ENCODE measurements around the gene PIK3R6.

The PIK3R6 gene

DNA sequence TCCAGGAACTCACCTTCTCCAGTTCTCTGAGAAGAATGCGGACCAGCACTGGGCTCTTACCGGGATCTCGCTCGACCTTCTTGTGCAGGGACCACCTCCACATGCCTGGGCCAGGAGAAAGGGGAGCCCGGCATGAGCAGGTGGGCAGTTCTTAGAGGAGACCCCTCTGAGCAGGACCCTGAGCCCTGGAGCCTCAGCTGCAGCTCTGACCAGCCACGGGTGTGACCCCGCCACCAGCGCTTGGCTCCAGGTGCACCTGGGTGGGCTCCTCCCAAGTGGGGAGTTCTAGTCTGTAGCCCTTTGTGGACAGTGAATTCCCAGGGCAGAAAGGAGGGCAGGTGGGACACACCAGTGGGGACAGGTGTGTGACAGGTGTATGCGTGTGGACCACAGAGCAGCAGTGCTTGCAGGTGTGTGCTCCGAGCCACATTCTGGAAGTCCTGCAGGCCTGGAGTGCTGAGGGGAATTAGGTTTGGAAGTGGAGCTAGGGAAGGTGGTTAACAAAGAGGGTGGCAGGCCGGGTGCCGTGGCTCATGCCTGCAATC lies 28.9 kb downstream of the PIK3R6 start:
- no peak for TF ChIP-seq EZH2phosphoT487 (IDR thresholded peaks at IDR 0.05; ENCODE audit: borderline replicate concordance)
- TF ChIP-seq, protein P1, sequence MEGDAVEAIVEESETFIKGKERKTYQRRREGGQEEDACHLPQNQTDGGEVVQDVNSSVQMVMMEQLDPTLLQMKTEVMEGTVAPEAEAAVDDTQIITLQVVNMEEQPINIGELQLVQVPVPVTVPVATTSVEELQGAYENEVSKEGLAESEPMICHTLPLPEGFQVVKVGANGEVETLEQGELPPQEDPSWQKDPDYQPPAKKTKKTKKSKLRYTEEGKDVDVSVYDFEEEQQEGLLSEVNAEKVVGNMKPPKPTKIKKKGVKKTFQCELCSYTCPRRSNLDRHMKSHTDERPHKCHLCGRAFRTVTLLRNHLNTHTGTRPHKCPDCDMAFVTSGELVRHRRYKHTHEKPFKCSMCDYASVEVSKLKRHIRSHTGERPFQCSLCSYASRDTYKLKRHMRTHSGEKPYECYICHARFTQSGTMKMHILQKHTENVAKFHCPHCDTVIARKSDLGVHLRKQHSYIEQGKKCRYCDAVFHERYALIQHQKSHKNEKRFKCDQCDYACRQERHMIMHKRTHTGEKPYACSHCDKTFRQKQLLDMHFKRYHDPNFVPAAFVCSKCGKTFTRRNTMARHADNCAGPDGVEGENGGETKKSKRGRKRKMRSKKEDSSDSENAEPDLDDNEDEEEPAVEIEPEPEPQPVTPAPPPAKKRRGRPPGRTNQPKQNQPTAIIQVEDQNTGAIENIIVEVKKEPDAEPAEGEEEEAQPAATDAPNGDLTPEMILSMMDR (conservative IDR thresholded peaks at IDR 0.05; ENCODE audit: low read length) = no peak
- H3K9me2 ChIP-seq (replicated peaks; ENCODE audit: low read depth, low read length) = no peaks in the 10 kb centered on the region
- no peak overlapping the region for H3K4me3 ChIP-seq (ENCODE audit: low read length, poor library complexity, severe bottlenecking)
- H3K9ac ChIP-seq (ENCODE audit: low read depth, low read length, poor library complexity, severe bottlenecking) = no peak overlapping the region
- no peaks in the 10 kb centered on the region for H3K4me1 ChIP-seq (ENCODE audit: insufficient read depth, low read length, poor library complexity, severe bottlenecking)
- H4K20me1 ChIP-seq (ENCODE audit: insufficient read depth, low read length, poor library complexity, severe bottlenecking) = no peaks in the 10 kb centered on the region
- no peaks in the 10 kb centered on the region for H3F3A ChIP-seq (ENCODE audit: low read depth)
- H3K9me3 ChIP-seq (ENCODE audit: insufficient read depth, low read depth, low read length) = no peaks in the 10 kb centered on the region
- no peaks in the 10 kb centered on the region for H3K27me3 ChIP-seq (ENCODE audit: insufficient read depth, low read length, poor library complexity, severe bottlenecking)
- H3K4me2 ChIP-seq (ENCODE audit: low read depth, low read length, poor library complexity, severe bottlenecking) = no peak overlapping the region
- no peaks in the 10 kb centered on the region for H3K79me2 ChIP-seq (ENCODE audit: insufficient read depth, low read length)
- no peak overlapping the region for H2AFZ ChIP-seq (ENCODE audit: low read length)
- H3K36me3 ChIP-seq (ENCODE audit: insufficient read depth, low read length) = peaks cover 59% of the 10 kb centered on the region; the same call in 1 of the 2 replicates

DNA sequence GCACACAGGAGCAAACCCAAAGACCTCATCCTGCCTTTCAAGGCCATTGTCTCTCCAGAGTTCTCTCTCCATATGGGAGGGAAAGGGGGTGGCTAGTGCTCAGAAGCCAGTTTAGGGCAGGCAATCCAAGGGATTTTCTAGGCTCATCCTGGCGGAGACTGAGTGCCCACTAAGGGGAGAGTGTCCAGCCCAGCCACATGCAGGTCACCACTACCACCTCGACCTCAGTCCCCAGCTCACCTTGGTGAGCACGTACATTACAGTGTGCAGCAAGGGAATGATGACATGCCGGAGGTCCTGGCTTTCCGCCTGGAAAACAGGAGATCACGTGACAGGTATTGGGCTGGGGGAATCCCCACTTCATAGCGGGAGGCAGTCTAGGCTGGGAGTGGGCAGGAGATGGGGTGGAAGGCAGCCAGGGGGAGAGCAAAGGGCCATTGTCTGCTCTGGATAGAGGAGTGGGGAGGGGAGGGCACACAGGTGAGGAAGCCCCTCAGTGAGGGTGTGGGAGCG lies 29.9 kb downstream of the PIK3R6 start:
- no peak overlapping the region for H2AFZ ChIP-seq (ENCODE audit: low read length)
- H3K9me3 ChIP-seq (ENCODE audit: insufficient read depth, low read depth, low read length) = no peaks in the 10 kb centered on the region
- no peak overlapping the region for H3K9ac ChIP-seq (ENCODE audit: low read depth, low read length, poor library complexity, severe bottlenecking)
- peaks cover 62% of the 10 kb centered on the region; the same call in 1 of the 2 replicates for H3K36me3 ChIP-seq (ENCODE audit: insufficient read depth, low read length)
- no peaks in the 10 kb centered on the region for H3K4me1 ChIP-seq (ENCODE audit: insufficient read depth, low read length, poor library complexity, severe bottlenecking)
- no peaks in the 10 kb centered on the region for H3K9me2 ChIP-seq (replicated peaks; ENCODE audit: low read depth, low read length)
- no peaks in the 10 kb centered on the region for H3K79me2 ChIP-seq (ENCODE audit: insufficient read depth, low read length)
- no peaks in the 10 kb centered on the region for H3F3A ChIP-seq (ENCODE audit: low read depth)
- no peaks in the 10 kb centered on the region for H3K27me3 ChIP-seq (ENCODE audit: insufficient read depth, low read length, poor library complexity, severe bottlenecking)
- H3K4me2 ChIP-seq (ENCODE audit: low read depth, low read length, poor library complexity, severe bottlenecking) = no peak overlapping the region
- H4K20me1 ChIP-seq (ENCODE audit: insufficient read depth, low read length, poor library complexity, severe bottlenecking) = no peaks in the 10 kb centered on the region
- no peak overlapping the region for H3K4me3 ChIP-seq (ENCODE audit: low read length, poor library complexity, severe bottlenecking)
- TF ChIP-seq EZH2phosphoT487 (IDR thresholded peaks at IDR 0.05; ENCODE audit: borderline replicate concordance) = no peak
- TF ChIP-seq, protein P1 (conservative IDR thresholded peaks at IDR 0.05; ENCODE audit: low read length) = no peak

DNA sequence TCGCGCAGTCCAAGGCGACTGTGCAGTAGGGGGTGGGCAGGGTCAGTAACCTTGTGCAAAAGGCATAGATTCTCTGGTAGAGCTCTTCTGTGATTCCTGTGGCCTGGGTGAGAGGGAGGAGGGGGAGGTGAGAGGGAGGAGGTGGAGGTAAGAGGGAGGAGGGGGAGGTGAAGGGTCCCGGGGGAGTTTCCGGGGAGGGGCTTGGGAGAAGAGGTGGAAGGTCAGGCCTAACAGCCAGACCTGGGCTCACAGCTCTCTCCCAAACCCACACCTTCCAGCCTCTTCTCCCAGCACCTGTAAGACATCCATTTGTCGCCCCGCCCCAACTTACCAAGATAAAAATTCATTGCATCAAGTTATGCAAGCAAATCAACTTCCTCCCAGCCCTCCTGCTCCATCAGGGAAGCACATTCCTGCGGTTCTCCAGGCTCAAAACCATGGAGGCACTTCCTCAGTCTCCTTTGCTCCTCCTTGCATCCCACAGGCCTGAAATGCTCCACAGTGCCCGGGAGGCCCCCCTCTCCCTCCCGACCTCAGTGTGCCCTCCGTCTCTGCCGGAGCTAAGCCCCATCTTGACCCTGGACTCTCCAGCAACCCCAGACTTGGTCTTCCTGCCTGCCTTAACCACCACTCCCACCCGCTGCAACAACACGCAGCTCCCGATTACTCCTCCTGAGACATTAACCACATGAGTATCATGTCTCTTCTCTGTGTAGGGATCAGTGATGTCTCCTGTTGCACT lies 30.5 kb downstream of the PIK3R6 start:
- Histone ChIP-seq H3K4me3 (ENCODE audit: low read length, poor library complexity, severe bottlenecking) (no peak overlapping the region), H3K9me2 (replicated peaks; ENCODE audit: low read depth, low read length) (no peaks in the 10 kb centered on the region), H3K27me3 (ENCODE audit: insufficient read depth, low read length, poor library complexity, severe bottlenecking) (no peaks in the 10 kb centered on the region), H2AFZ (ENCODE audit: low read length) (no peak overlapping the region), H3K79me2 (ENCODE audit: insufficient read depth, low read length) (no peaks in the 10 kb centered on the region), H3K36me3 (ENCODE audit: insufficient read depth, low read length) (peaks cover 59% of the 10 kb centered on the region; the same call in 1 of the 2 replicates), H3F3A (ENCODE audit: low read depth) (no peaks in the 10 kb centered on the region), H4K20me1 (ENCODE audit: insufficient read depth, low read length, poor library complexity, severe bottlenecking) (no peaks in the 10 kb centered on the region), H3K9me3 (ENCODE audit: insufficient read depth, low read depth, low read length) (no peaks in the 10 kb centered on the region), H3K4me1 (ENCODE audit: insufficient read depth, low read length, poor library complexity, severe bottlenecking) (no peaks in the 10 kb centered on the region), H3K9ac (ENCODE audit: low read depth, low read length, poor library complexity, severe bottlenecking) (no peak overlapping the region), H3K4me2 (ENCODE audit: low read depth, low read length, poor library complexity, severe bottlenecking) (no peak overlapping the region)
- TF ChIP-seq, protein P1 (conservative IDR thresholded peaks at IDR 0.05; ENCODE audit: low read length) = no peak
- TF ChIP-seq EZH2phosphoT487 (IDR thresholded peaks at IDR 0.05; ENCODE audit: borderline replicate concordance) = no peak
